K562 (cell line): ENCODE measurements around the gene AKIRIN1. TPM values are rescaled to one million over a fixed set of nuclear protein-coding genes. Genes with fewer than 3 reads are reported as not detected.
A peak's percentile ranks its signal among the peaks of the same experiment; 100 is the strongest.

Experiments used
- BRF1 ChIP-seq: IDR thresholded peaks from 3 replicates; pipeline ENCODE4 v1.6.1; 2011; ENCODE audit warnings: borderline replicate concordance, mild to moderate bottlenecking; ENCODE audit not compliant: insufficient read length; ENCODE audit errors: extremely low read depth
- CBX1 ChIP-seq: sonication (generic); IDR thresholded peaks from 2 replicates; pipeline ENCODE4 v1.6.1; 2016; ENCODE audit warnings: antibody characterized with exemption, low read depth, mild to moderate bottlenecking
- DPF2 ChIP-seq: fragments of 450-650 bp; IDR thresholded peaks from 2 replicates; pipeline ENCODE4 v1.6.1; 2016
- ESRRA ChIP-seq: fragments of 450-650 bp; IDR thresholded peaks from 2 replicates; pipeline ENCODE4 v1.6.1; 2014; ENCODE audit warnings: low read depth, mild to moderate bottlenecking, moderate library complexity, borderline replicate concordance
- FIP1L1 ChIP-seq: fragments of 200-400 bp; formaldehyde crosslinking; IDR thresholded peaks from 2 replicates; pipeline ENCODE4 v1.6.1; 2018; ENCODE audit warnings: mild to moderate bottlenecking, low read depth, low read length; ENCODE audit not compliant: poor library complexity, severe bottlenecking
- FUS ChIP-seq: fragments of 200-400 bp; formaldehyde crosslinking; optimal IDR thresholded peaks from 2 replicates; pipeline ENCODE3; 2017; ENCODE audit warnings: low read depth, low read length
- HMBOX1 ChIP-seq: sonication (generic); IDR thresholded peaks from 2 replicates; pipeline ENCODE4 v1.6.1; 2016
- KDM2B ChIP-seq: fragments of 250-450 bp; sonication (Bioruptor Pico); IDR thresholded peaks from 2 replicates; pipeline ENCODE4 v1.8.0; 2021; ENCODE audit warnings: mild to moderate bottlenecking, moderate library complexity
- KHSRP ChIP-seq: fragments of 450-650 bp; IDR thresholded peaks from 2 replicates; pipeline ENCODE4 v1.6.1; 2017
- MAFK ChIP-seq: IDR thresholded peaks from 2 replicates; pipeline ENCODE4 v1.6.1; 2011; ENCODE audit warnings: low read length, improper control_type of control experiment
- NR3C1 ChIP-seq: sonication (generic); formaldehyde crosslinking; IDR thresholded peaks from 2 replicates; pipeline ENCODE4 v1.8.1; 2022; ENCODE audit warnings: missing genetic modification reagents
- PHB2 ChIP-seq: fragments of 450-650 bp; IDR thresholded peaks from 2 replicates; pipeline ENCODE4 v1.6.1; 2017; ENCODE audit warnings: low read depth
- POLR2AphosphoS2 ChIP-seq: IDR thresholded peaks from 2 replicates; pipeline ENCODE4 v1.6.1; 2012; ENCODE audit warnings: low read length, improper control_type of control experiment
- SMAD3 ChIP-seq: fragments of 450-650 bp; formaldehyde crosslinking; conservative IDR thresholded peaks from 2 replicates; pipeline ENCODE4 v1.4.0; 2020; ENCODE audit warnings: mild to moderate bottlenecking
- SNAPC5 ChIP-seq: fragments of 250-450 bp; sonication (Bioruptor Pico); IDR thresholded peaks from 2 replicates; pipeline ENCODE4 v1.8.0; 2021; ENCODE audit warnings: moderate library complexity, mild to moderate bottlenecking, inconsistent platforms
- SNIP1 ChIP-seq: fragments of 450-650 bp; IDR thresholded peaks from 2 replicates; pipeline ENCODE4 v1.7.1; 2017; ENCODE audit warnings: low read depth, mild to moderate bottlenecking
- THRAP3 ChIP-seq: fragments of 450-650 bp; IDR thresholded peaks from 2 replicates; pipeline ENCODE4 v1.6.1; 2016; ENCODE audit warnings: mild to moderate bottlenecking, inconsistent platforms, borderline replicate concordance
- U2AF1 ChIP-seq: fragments of 200-400 bp; formaldehyde crosslinking; optimal IDR thresholded peaks from 2 replicates; pipeline ENCODE3; 2017; ENCODE audit warnings: mild to moderate bottlenecking, low read depth, low read length, moderate library complexity
- ZBTB11 ChIP-seq, 3 experiments: fragments of 200-800 bp in 1 of 3; fragments of 250-450 bp in 1 of 3; fragments of 450-650 bp in 1 of 3; sonication (Bioruptor Pico) in 1 of 3; sonication (Bioruptor generic) in 1 of 3; formaldehyde crosslinking in 1 of 3; IDR thresholded peaks; 2 replicates each; pipeline versions ENCODE4 v1.6.1 to v1.8.0; 2016 to 2022; ENCODE audit warnings: mild to moderate bottlenecking in 2 of 3, missing genetic modification characterization in 2 of 3, missing compliant biosample characterization in 1 of 3, moderate library complexity in 1 of 3
- ZEB2 ChIP-seq: fragments of 450-650 bp; IDR thresholded peaks from 2 replicates; pipeline ENCODE4 v1.6.1; 2016
- ZNF253 ChIP-seq: fragments of 250-450 bp; sonication (Bioruptor Pico); conservative IDR thresholded peaks from 2 replicates; pipeline ENCODE4 v1.6.1; 2021; ENCODE audit warnings: mild to moderate bottlenecking
- ZNF444 ChIP-seq: fragments of 250-450 bp; sonication (Bioruptor Pico); IDR thresholded peaks from 2 replicates; pipeline ENCODE4 v1.4.0; 2020; ENCODE audit warnings: mild to moderate bottlenecking, moderate library complexity
- ZNF584 ChIP-seq: fragments of 200-800 bp; sonication (Bioruptor generic); IDR thresholded peaks from 2 replicates; pipeline ENCODE4 v1.6.1; 2016; ENCODE audit warnings: low read depth, mild to moderate bottlenecking, missing genetic modification characterization, missing compliant biosample characterization
- polyA plus RNA-seq, 8 experiments: library from polyadenylated mRNA; depleted of rRNA in 4 of 8; stranded (reverse) in 5 of 8; unstranded in 3 of 8; fragments of >200 nt; fragmentation: Nextera tagmentation in 2 of 8; fragmentation: Illumina TruSeq in 1 of 8; extraction: Ambion mirVana in 2 of 8; extraction: Trizol in 1 of 8; gene quantifications; 2 replicates each; pipeline versions ENCODE4 v1.2.1 to v1.2.3, GENCODE V29; 2011 to 2014; ENCODE audit warnings: inconsistent platforms in 1 of 8, missing spikeins in 1 of 8
- total RNA-seq, 7 experiments: library from RNA; depleted of rRNA in 6 of 7; stranded (reverse); fragments of >200 nt in 6 of 7; fragmentation: Illumina TruSeq in 2 of 7; extraction: Trizol in 2 of 7; gene quantifications; 2 replicates each; pipeline versions ENCODE4 v1.2.1 to v1.2.3, GENCODE V29; 2011 to 2021; ENCODE audit warnings: low replicate concordance in 1 of 7
- TF ChIP-seq, protein P1 (sequence below): fragments of 450-650 bp; IDR thresholded peaks from 2 replicates; pipeline ENCODE4 v1.6.1; 2016; ENCODE audit warnings: antibody characterized with exemption
- TF ChIP-seq, protein P2 (sequence below): sonication (generic); formaldehyde crosslinking; IDR thresholded peaks from 2 replicates; pipeline ENCODE4 v1.8.1; 2022; ENCODE audit warnings: missing genetic modification reagents

Gene AKIRIN1
- total and polyA plus RNA-seq, 9 of the 15 experiments (the other 6 are each of a cell fraction or from before 2014, with no cell fraction given) = 11.5 to 139 (median 83.4) TPM

GRCh38 chr1:38958967-38959366 lies 32.1 kb upstream of the AKIRIN1 start (continued):
- TF ChIP-seq HMBOX1 (no peak), KDM2B (CRISPR knock-in tag) (no peak), CBX1 (no peak), ZNF584 (CRISPR knock-in tag) (no peak), POLR2AphosphoS2 (no peak), ZNF444 (CRISPR knock-in tag) (no peak), U2AF1 (no peak), KHSRP (no peak), ESRRA (0 out of 2 replicates have a peak, but pooled peaks have one; percentile 12), MAFK (peak; percentile 91), ZBTB11 (CRISPR knock-in tag; IDR thresholded peaks at IDR 0.05) (no peak), SMAD3 (no peak), FIP1L1 (no peak), PHB2 (no peak), DPF2 (peak; percentile 80), ZNF253 (CRISPR knock-in tag) (no peak), SNAPC5 (CRISPR knock-in tag) (no peak), BRF1 (no peak), NR3C1 (CRISPR knock-in tag) (no peak), FUS (no peak), ZEB2 (peak; percentile 19; the same call in 1 of the 2 replicates), SNIP1 (no peak), THRAP3 (no peak)
- TF ChIP-seq, protein P1, sequence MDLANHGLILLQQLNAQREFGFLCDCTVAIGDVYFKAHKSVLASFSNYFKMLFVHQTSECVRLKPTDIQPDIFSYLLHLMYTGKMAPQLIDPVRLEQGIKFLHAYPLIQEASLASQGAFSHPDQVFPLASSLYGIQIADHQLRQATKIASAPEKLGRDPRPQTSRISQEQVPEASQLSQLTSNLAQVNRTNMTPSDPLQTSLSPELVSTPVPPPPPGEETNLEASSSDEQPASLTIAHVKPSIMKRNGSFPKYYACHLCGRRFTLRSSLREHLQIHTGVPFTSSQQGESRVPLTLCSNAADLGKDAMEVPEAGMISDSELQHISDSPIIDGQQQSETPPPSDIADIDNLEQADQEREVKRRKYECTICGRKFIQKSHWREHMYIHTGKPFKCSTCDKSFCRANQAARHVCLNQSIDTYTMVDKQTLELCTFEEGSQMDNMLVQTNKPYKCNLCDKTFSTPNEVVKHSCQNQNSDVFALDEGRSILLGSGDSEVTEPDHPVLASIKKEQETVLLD = peak; percentile 25; the same call in 1 of the 2 replicates
- TF ChIP-seq, protein P2, sequence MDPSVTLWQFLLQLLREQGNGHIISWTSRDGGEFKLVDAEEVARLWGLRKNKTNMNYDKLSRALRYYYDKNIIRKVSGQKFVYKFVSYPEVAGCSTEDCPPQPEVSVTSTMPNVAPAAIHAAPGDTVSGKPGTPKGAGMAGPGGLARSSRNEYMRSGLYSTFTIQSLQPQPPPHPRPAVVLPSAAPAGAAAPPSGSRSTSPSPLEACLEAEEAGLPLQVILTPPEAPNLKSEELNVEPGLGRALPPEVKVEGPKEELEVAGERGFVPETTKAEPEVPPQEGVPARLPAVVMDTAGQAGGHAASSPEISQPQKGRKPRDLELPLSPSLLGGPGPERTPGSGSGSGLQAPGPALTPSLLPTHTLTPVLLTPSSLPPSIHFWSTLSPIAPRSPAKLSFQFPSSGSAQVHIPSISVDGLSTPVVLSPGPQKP (CRISPR knock-in tag) = no peak
